Inflammatory macrophage treated with lipopolysaccharide for 4 hours (primary cell): ENCODE measurements around the gene PIK3C2B.
"Not testable (repeated sequence)": the region's sequence is repeated elsewhere in the genome, so short reads cannot be mapped to it uniquely, and the experiment has no call there.

ENCODE experiments used
- DNase-seq: peaks from one replicate; pipeline ENCODE4 v3.0.0-alpha.2; 2020

The PIK3C2B gene

DNA sequence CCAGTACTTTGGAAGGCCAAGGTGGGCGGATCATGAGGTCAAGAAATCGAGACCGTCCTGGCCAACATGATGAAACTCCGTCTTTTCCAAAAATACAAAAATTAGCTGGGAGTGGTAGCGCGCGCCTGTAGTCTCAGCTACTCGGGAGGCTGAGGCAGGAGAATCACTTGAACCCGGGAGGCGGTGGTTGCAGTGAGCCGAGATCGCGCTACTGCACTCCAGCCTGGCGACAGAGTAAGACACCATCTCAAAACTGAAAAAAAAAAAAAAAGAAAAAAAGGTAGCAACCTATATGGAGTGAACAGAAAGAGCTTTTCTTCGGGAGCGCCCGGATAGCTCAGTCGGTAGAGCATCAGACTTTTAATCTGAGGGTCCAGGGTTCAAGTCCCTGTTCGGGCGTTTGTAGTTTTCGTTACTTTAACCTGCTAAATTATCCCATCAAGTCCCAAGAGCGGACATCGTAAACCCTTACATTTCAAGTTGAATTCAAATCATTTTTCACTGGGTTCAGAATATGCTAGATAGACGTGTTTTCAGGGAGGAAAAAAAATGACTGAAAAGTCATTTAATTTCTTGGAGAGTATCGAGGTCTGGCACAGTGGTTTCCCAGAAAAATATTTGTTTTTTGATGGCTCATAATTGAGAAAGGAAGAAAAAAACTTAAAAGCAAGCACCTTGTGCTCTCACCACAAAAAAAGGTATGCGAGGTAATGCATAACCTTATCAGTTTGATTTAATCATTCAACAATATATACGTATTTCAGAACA is 11.8 kb upstream of the PIK3C2B start:
- DNase-seq: peak; percentile 86

DNA sequence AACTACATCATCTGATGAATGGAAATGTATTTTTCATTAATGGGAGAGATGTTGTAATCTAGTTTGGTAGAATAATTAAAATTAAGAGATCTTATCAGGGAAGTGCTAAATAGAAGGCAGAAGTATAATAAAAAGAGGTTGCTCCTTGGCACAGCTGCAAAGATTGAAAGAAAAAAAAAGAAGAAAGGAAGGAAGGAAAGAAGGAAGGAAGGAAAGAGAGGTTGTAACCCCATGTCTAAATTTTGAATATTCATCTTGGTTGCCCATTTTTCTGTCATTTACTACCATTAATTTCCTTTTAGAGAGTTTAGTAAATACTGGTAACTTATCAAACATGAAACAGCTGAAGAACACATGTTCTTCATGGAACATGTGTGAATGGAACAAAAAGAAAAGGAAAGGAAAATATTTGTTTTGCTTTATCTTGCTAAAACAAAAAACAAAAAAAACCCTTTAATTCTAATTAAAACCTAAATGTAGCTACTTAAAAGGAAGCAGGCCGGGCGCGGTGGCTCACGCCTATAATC is 11.1 kb upstream of the PIK3C2B start:
- no peak for DNase-seq

DNA sequence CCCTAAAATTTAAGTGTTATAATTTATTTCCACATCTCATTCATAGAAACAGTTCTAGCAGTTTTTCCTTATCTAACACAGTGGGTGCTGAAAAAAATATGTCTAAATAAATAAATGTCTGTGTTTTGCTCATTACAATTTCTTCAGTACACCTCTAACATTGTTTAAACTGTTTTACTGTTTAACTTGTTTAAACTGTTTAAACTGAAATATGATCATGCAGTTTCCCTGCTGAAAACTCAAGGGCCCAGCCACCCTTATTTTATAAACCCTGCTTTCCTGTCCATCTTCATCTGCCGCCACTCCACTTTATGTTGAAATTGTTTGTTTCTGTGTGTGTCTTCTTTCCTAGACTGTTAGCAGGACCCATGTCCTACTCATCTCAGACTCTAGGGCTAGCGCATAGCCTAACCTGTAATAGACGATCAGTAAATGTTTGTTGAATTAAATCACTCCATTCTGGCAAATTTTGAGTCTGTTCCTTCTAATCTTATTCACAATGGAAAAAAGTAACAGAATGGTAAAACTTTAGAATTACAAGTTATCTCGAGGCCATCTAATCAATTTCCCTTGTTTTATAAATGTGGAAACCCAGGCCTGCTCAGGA is 9.4 kb upstream of the PIK3C2B start:
- DNase-seq: no peak

DNA sequence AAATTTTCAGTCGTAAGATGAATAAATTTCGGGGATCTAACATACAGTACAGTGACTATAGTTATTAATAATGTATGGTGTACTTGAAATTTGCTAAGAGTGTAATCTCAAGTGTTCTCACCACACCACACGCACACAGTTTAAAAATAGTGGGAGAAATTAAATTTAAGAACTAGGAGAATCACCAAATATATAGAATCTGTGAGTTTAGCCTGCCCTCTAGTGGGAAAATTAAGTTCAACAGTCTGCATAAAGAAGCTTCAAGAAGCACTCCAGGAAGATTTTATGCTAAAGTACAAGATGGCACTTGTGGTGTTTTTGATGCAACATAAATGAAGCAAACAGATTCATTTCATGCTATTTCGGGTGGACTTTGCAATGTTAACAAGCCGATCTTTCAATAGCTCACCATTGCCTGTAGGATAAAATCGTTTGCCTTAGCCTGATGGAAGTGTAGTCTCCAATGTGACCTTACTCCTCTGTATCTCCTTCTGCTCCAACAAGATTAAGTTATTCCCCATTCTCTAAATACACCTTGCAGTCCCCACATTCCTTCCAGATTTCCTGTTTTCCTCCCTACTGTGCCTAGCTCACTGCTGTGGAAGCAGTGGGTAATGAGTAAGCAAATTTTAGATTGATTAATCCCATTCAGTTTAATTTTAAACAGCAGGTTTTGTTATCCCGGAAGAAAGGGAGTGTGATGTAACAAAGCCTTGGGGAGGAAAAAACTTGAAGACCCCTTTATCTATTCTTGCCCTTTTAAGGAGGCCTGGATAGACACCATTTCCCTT is 8.7 kb upstream of the PIK3C2B start:
- peak; percentile 82 for DNase-seq

- DNase-seq: no peak
These were observed 7.6 kb upstream of the PIK3C2B start for GRCh38 chr1:204502241-204502640.

DNA sequence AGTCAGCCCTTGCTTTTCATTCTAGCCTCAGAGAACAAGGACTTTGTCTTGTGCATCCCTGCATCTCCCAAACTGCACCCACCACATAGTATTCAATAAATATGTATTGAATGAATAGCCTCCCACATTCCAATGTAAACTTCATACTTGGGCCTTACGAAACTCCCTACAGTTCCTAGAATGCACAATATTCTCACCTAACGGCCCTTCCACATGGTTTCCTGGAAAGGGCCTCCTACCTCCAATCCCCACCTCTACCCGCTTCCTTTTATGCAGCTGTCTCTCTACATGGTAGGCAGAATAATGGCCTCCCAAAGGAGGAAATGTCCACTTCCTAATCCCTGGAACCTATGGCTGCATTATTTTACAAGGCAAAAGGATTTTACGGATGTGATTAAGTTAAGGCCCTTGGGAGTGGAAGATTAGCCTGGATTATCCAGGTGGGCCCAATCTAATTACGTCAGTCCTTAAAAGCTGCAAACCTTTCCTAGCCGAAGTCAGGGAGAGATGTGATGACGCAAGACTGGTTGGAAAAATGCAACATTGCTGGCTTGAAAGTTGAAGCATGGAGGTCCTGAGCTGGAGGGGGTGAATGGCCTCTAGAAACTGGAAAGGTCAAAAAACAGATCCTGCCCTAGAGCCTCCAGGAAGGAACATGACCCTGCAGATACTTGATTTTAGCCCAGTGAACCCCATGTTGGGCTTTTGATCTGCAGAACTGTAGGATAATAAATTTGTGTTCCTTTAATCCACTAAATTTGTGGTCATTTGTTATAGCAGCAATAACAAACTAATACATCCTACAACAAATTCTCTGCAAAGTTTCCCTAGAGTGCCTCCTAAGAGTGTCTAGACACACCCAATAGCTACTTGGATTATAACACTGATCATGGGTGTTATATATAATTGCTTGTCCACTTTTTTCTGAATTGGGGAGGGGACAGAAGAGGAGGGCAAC is 5.2 kb upstream of the PIK3C2B start:
- DNase-seq: no peak

GRCh38 chr1:204498981-204499380 is 4.4 kb upstream of the PIK3C2B start:
- DNase-seq: peak; percentile 48

DNA sequence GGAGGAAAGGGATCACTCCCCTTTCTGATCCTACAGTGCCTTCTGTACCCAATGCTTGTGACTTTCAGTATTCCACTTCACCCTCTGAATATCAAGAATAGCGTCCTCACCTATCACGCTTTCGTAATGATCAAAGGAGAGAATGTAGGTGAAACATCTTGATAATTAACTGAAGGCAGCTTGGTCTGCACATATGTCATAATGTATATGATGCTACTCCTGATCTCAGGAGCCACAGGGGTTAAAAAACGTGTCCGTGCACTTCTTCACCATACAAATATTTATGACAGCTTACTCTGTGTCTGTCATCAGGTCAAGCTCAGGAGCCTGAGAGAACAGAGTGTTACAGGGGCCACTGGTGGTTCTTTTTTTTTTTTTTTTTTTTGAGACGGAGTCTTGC is 1.2 kb upstream of the PIK3C2B start:
- no peak for DNase-seq

DNA sequence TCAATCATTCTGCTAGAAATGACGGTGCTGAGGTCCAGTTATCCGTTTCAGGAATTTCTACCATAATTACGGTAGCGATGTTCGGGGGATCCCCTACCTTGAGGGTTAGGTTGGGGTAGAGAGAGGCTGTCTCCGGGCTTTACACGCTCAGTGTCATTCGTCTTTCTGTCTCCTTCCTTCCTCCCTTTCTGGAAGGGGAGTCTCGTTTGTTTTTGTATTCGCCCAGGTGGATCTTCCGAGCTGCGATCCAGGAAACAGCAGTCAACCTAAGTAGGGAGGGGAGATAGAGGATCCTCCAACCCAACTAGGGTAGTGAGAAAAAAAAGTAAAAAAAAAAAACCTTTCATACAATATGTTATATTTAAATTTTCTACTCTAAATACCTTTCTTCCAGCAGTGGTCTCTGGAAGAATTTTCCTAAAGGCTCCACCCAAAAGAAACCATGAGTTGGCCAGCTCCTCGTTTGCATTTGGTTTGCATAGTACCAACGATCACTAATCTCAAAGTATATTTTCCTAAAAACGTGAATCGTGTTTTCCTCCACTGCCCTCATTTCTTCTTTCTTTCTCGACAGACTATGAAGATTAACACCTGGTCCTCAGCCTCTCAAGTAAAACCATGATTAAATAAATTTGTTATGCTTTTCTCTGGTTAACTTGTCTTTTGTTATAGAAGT is 611 bp upstream of the PIK3C2B start:
- no peak for DNase-seq

DNA sequence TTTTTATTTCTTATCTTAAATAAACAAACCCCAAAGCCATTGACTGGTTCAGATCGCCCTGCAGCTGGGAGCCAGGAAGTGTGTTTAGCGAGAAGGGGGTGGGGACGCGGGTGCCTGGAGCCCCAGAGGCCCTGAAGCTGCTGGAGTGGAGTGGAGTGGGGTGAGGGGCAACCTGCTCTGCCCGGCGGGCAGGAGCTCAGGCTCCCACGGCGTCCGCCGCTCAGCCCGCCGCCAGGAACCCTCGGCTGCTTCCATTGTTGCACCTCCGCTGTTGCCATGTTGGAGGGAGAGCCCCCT is 673 bp downstream of the PIK3C2B start:
- no peak for DNase-seq

- DNase-seq: peak; percentile 23
These were observed 1.2 kb downstream of the PIK3C2B start for GRCh38 chr1:204493145-204493983.

GRCh38 chr1:204491655-204492054 is 3.0 kb downstream of the PIK3C2B start:
- DNase-seq: no peak

DNA sequence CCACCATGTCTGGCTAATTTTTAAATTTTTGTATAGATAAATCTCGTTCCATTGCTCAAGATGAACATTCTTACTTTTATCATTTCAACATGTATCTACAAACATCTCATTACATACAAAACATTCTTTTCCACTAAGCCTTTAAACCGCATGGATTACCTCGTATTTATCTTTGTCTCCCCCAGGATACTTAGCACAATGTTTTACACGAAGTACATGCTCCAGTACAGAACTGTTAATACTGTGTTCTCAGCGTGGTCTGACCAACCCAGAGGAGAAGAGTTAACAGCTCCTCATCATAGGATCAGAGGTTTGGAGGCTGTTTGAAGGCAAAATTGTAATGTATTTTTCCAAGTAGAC is 7.4 kb downstream of the PIK3C2B start:
- no peak for DNase-seq

GRCh38 chr1:204486513-204487255 is 7.9 kb downstream of the PIK3C2B start:
- DNase-seq: not testable (repeated sequence)

DNA sequence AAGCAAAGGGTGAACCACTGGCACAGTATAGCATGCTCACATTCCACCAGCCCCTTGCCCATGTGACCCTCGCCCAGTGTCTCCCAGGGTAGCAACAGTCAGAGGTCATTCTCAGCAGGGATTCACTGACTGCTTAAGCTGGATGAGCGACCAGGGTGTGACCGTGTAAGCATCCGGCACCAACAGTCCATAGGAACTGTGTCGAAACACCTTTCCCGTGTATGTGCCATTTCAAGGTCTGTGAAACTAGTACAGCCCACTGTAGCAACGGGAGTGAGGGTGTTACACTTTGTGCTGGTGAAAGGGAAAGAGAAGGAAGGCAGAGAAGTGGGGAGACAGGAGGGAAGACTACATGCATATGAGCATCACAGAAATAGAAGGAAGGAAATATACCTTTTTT is 10.8 kb downstream of the PIK3C2B start:
- no peak for DNase-seq

DNA sequence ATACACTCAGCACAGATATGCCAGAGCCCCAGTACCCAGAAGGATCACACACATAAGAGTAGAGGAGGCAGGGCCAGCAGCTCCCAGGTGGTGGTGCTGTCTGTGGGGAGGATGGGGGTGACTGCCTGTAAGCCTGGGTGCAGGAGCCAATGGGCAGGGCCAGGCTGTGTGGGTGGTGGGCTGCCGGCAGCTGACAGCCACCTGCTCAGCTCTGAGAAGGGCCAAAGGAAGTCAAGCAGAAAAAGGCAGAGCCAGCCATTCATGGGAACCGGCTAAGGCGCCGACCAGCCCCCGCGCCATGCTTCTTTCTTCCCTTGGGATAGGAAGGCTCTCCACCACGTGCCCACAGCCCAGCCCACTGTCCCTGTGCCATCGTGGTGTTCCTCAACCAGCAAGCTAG is 14.1 kb downstream of the PIK3C2B start:
- no peak for DNase-seq

- DNase-seq: no peak
These were observed 15.0 kb downstream of the PIK3C2B start for GRCh38 chr1:204479387-204480136.

DNA sequence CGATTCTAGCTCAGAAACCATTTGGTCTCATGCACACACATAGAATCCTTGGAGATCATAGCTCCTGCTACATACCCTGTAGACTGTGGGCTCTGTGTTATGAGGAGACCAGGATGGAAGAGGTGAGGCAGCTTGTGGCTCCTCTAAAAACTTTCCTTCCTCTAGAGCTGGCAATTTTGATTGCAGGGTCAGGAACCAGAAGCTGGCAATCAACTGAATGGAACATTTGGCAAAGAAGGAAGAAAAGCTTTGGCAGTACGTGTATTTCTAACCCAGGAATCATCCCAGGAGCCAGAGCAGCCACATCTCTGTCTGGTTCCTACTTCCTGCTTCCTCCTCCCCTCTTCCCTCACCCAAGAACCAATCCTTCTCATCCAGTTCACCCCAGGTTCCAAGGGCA is 15.7 kb downstream of the PIK3C2B start:
- DNase-seq: no peak

DNA sequence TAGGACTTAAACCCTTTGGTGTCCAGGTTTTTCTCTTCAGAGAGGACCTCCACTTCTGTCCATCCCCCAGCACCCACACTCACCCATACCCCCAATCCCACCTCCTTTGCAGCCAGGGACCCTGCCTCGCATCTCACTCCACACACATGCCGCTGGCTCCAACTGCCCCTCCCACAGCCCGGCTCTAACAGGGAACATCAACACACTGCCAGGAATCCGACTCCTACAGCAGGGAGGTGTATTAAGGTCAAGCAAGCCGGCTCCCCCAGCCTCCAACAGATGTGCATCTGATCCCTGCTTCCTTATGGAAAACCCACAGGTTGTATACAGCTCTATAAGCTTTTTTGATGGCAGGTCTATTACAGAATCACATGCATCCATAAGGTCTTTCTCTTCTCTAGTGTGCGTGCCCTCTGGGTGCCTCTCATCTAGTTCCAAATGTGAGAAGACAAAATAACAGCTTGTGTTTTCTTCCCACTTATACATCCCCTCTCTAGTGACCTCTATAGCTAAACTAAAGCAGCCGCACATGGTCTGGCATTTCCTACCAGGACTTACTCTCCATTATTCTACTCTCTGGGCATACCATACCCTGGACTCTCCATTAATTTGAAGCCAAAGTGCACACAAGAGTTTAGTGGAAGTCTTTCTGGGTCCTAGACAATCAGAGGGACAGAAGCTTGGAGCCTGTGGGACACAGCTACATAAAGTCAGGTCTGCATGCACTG is 16.3 kb downstream of the PIK3C2B start:
- DNase-seq: no peak
